ENCODE data around the gene C2CD4C. TPM values are rescaled to one million over a fixed set of nuclear protein-coding genes. Genes with fewer than 3 reads are reported as not detected.
"Not testable (repeated sequence)": the region's sequence is repeated elsewhere in the genome, so short reads cannot be mapped to it uniquely, and the experiment has no call there.

The C2CD4C gene
- total RNA-seq, 1 experiment from 2014 or later = 6.0 TPM

DNA sequence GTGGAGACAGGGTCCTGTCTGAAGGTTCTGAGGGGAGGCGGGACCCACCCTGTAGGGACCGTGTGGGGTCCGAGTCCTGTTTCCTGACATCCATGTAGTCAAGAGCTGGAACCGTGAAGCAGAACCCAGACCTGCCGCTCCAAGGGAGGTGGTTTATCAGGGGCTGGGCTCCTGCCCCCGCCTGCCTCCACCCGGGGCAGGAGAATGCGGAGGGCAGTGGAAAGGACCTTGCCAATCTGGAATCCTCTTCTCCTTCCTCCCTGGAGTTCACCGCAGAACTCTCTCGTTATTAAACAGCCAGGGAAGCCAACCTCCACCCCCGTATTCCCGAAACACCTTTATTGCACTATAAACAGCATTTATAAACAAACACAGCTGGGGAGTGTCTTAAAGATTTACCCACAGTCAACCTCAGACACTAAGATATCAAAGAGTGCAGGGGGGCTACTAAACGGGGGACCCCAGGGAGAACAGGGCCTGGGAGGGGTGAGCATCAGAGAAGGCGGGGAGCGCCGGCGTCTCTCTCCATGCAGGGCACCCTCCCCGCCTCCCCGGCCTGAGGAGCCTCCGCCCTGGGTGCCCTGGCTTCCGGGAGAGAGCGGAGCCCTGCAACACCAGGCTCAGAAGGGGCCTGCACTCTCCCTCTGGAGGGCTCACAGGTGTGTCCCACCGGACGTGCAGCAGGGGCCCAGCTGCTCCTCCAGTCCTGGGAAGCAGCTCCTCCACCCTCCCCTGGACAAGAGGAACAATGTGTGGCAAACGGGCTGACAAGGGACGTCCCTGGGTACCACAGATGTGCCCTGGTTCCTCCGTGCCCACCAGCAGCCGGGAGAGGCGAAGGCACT, 3.6 kb downstream of the C2CD4C start:
- in situ Hi-C loops (cut with HindIII; ENCODE audit: low sequenced_read_pairs) = no loop called here
- no peak for DNase-seq (ENCODE audit: low spot score)

DNA sequence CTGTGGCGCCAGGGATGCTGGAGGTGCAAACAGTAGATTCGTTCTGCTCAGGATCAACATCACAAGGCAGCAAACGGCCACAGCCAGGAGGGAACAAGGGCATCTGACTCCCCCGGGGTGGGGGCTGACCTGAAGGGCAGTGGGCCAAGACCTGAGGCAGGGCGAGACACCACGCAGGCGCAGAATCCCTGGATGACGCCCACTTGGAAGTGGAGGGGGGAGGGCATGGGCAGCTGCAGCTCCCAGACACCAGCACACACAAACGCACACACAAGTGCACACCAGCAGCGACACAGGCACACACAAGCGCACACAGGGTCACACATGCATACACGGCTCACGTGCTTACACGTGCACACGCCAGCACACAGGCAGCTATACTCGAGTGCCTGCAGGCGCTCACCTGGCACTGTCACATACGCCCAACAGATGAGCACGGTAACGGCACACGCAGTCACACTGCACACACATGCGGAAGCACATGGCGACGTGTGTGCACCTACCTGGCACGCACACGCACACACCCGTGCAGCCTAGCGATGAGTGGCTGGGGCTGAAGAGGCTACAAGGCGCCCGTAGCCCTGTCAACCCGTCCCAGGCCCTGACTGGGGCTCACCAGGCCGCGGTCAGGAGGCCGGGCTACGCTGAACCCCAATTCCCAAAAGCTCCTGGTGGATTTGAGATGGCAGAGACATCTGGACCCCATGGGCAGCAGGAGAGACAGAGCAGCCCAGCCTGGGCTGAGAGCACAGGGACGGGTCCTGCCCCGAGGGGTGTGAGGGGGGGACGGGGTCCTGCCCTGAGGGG, 5.5 kb downstream of the C2CD4C start:
- no peak for DNase-seq (ENCODE audit: low spot score)
- in situ Hi-C loops (cut with HindIII; ENCODE audit: low sequenced_read_pairs) = no loop called here

- DNase-seq (ENCODE audit: low spot score) = no peak
- in situ Hi-C loops (cut with HindIII; ENCODE audit: low sequenced_read_pairs) = no loop called here
Observed at GRCh38 chr19:402786-403185, 6.2 kb downstream of the C2CD4C start.

DNA sequence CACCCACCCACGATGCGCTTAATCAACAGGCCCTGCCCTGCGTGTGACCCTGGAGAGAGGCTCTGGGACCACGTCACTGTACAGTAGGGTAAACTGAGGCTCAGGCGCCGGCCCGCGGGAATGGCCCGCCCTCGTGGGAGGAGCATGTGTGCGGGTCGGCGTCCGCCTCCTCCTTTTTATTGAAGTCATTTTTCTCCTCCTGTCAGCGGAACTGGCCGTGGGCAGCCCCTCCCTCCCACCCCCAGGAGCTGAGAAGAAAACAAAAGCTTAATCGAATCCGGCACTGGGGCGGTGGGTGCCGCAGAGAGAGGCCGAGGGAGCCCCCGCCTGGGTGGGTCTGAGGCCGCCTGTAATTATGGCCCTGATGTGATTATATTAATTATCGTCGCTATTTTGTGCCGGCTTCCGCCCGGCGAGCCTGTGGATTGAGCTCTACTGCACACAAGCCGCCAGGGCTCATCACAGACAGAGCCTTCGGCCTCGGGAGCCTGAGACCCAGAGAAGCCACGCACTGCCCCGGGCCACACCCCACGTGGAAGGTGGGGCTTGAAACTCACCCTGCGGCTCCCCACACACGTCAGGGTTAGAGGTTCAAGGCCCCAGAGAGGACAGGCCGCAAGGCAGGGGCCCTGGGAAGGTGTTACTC, 7.0 kb downstream of the C2CD4C start:
- in situ Hi-C loops (cut with HindIII; ENCODE audit: low sequenced_read_pairs) = no loop called here
- no peak for DNase-seq (ENCODE audit: low spot score)

DNA sequence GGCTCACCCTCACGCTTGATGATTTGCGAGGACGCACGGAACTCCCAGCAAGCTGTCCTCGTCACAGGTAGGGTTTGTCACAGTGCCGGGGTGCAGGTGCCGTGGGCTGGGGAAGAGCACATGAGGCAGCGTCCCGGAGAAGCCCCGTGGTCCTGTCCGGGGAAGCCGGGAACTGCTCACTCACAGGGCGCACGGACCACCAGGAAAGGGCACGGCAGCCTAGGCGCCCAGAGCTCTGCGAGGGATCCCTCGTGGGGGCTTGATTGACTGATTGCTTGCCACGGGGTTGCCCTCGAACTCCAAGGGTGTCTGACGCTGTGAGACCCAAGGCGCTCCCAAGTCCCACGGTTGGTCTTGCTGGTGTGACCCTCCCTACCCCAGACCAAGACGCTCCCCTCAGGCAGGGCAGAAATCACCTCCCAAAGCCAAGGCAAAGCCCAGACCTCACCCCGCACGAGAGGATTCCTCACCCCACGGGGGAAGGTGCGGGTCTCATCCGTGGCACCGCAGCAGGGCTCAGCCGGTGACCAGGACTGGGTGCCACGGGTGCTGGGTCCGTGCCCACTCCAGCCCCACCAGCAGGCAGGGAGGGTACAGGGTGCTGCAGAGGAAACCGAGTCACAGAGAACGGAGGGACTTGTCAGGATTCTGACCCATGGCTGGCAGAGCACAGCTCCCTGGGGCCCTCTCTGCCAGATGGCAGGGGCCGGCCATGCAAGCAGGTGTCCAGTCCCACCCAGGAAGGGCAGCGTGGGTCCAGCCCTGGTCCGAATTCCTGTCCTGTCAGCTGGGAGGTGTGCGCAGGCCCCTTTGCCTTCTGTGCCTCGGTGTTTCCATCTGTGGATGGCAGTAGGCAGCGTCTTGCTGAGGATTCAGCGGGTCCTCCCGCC, 7.7 kb downstream of the C2CD4C start:
- no peak for DNase-seq (ENCODE audit: low spot score)
- in situ Hi-C loops (cut with HindIII; ENCODE audit: low sequenced_read_pairs) = no loop called here

DNA sequence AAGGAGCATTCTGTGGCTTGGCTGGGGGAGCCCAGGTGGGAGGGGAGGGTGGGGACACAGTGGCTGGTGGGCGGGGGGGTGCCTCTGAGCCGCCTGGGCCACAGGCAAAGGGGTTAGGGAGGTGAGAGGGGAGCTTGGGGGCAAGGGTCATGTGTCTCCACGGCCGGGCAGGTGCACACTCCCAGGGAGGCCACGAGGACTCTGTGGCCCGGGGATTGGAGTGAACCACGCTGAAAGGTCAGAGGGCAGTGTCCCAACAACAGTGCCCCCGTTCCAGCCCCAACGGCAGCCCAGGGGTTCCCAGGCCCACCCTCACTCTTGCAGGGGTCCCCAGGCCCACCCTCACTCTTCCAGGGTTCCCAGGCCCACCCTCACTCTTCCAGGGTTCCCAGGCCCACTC, 9.6 kb downstream of the C2CD4C start:
- in situ Hi-C loops (cut with HindIII; ENCODE audit: low sequenced_read_pairs) = no loop called here
- no peak for DNase-seq (ENCODE audit: low spot score)

- in situ Hi-C loops (cut with HindIII; ENCODE audit: low sequenced_read_pairs) = no loop called here
- DNase-seq (ENCODE audit: low spot score) = no peak
Observed at GRCh38 chr19:398719-399118, 10.2 kb downstream of the C2CD4C start.

DNA sequence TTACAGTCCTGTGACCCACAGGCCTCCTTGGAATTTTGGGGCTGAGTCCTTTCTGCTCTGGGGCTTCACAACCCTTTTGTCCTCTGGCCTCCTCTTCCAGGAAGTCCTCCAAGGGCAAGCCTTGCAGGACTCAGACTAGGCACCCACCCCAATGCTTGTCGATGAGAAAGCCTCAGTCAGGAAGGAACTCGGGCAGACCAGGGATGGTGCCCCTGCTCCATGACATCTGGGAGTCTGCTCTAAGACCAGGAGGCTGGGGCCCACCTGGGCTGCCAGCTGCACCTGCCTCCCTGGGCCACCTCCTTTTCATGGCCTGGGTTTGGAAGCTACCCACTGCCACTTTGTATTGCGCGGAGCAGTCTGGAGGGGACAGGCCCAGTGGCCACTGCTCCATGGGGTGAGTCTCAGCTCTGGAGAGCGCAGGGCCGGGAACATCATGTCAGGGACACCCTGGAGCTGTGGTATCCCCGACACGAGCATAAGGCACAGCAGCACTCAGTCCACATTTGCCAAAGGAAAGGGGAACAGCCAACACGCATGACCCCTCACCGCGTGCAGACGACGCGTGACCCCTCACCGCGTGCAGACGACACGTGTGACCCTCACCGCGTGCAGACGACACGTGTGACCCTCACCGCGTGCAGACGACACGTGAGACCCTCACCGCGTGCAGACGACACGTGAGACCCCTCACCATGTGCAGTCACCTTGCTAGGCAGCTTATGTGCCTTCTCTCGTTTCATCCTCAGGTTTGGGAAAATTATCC, 10.8 kb downstream of the C2CD4C start:
- no peak for DNase-seq (ENCODE audit: low spot score)
- in situ Hi-C loops (cut with HindIII; ENCODE audit: low sequenced_read_pairs) = no loop called here

GRCh38 chr19:397321-397720, 11.6 kb downstream of the C2CD4C start:
- in situ Hi-C loops (cut with HindIII; ENCODE audit: low sequenced_read_pairs) = no loop called here
- no peak for DNase-seq (ENCODE audit: low spot score)

DNA sequence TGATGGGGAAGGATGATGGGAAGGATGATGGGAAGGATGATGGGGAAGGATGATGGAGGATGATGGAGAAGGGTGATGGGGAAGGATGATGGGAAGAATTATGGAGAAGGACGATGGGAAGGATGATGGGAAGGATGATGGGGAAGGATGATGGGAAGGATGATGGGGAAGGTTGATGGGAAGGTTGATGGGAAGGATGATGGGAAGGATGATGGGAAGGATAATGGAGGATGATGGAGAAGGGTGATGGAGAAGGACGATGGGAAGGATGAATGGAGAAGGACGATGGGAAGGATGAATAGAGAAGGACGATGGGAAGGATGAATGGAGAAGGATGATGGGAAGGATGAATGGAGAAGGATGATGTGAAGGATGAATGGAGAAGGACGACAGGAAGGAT, 13.5 kb downstream of the C2CD4C start:
- no peak for DNase-seq (ENCODE audit: low spot score)
- in situ Hi-C loops (cut with HindIII; ENCODE audit: low sequenced_read_pairs) = no loop called here

- in situ Hi-C loops (cut with HindIII; ENCODE audit: low sequenced_read_pairs); DNase-seq (ENCODE audit: low spot score): not testable (repeated sequence)
Observed at GRCh38 chr19:394857-395256, 14.1 kb downstream of the C2CD4C start.

DNA sequence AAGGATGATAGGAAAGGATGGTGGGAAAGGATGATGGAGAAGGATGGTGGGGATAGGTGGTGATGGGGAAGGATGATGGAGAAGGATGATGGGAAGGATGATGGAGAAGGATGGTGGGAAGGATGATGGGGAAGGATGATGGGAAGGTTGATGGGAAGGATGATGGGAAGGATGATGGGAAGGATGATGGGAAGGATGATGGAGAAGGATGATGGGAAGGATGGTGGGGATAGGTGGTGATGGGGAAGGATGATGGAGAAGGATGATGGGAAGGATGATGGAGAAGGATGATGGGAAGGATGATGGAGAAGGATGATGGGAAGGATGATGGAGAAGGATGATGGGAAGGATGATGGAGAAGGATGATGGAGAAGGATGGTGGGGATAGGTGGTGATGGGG, 15.4 kb downstream of the C2CD4C start:
- DNase-seq (ENCODE audit: low spot score); in situ Hi-C loops (cut with HindIII; ENCODE audit: low sequenced_read_pairs): not testable (repeated sequence)

- in situ Hi-C loops (cut with HindIII; ENCODE audit: low sequenced_read_pairs) = no loop called here
- no peak for DNase-seq (ENCODE audit: low spot score)
Observed at GRCh38 chr19:392375-392970, 16.5 kb downstream of the C2CD4C start.

DNA sequence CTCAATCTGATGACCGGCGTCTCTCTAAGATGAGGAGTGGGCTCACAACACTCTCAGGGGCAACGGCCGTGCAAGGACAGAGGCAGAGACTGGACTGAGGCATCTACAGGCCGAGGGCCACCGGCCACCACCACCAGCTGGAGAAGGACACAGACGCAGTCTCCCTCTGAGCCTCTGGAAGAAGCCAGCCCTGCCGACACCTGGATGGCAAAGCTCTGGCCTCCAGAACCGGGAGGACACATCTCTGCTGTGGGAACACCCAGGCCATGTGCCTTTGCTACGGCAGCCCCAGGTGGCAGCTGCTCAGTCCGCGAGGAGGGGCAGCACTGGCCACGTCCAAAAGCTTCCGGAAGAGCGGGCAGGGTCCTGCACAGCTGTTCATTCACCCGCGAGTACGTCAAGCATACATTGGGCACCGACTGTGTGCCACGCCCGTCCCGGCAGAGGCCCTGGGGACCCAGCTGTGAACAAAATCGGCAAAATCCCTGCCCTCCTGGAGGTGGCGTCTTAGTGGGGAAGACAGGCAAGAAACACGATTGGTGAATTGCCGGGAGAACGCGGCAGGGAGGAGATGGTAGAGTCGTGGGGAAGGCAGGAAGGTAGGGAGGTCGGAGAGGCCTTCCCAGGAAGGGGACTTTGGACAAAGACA, 17.1 kb downstream of the C2CD4C start:
- no peak for DNase-seq (ENCODE audit: low spot score)

GRCh38 chr19:391207-391557, 17.8 kb downstream of the C2CD4C start:
- in situ Hi-C loops (cut with HindIII; ENCODE audit: low sequenced_read_pairs) = no loop called here
- DNase-seq (ENCODE audit: low spot score) = no peak

More for the DNA sequence above, 17.1 kb downstream of the C2CD4C start:
- in situ Hi-C loops (cut with HindIII; ENCODE audit: low sequenced_read_pairs) = no loop called here

GRCh38 chr19:390386-391206, 18.4 kb downstream of the C2CD4C start:
- in situ Hi-C loops (cut with HindIII; ENCODE audit: low sequenced_read_pairs) = no loop called here
- no peak for DNase-seq (ENCODE audit: low spot score)

- in situ Hi-C loops (cut with HindIII; ENCODE audit: low sequenced_read_pairs) = no loop called here
- DNase-seq (ENCODE audit: low spot score) = no peak
Observed at GRCh38 chr19:389935-390289, 19.0 kb downstream of the C2CD4C start.
